ENCODE measurements around the gene ACOXL.

Gene ACOXL

DNA sequence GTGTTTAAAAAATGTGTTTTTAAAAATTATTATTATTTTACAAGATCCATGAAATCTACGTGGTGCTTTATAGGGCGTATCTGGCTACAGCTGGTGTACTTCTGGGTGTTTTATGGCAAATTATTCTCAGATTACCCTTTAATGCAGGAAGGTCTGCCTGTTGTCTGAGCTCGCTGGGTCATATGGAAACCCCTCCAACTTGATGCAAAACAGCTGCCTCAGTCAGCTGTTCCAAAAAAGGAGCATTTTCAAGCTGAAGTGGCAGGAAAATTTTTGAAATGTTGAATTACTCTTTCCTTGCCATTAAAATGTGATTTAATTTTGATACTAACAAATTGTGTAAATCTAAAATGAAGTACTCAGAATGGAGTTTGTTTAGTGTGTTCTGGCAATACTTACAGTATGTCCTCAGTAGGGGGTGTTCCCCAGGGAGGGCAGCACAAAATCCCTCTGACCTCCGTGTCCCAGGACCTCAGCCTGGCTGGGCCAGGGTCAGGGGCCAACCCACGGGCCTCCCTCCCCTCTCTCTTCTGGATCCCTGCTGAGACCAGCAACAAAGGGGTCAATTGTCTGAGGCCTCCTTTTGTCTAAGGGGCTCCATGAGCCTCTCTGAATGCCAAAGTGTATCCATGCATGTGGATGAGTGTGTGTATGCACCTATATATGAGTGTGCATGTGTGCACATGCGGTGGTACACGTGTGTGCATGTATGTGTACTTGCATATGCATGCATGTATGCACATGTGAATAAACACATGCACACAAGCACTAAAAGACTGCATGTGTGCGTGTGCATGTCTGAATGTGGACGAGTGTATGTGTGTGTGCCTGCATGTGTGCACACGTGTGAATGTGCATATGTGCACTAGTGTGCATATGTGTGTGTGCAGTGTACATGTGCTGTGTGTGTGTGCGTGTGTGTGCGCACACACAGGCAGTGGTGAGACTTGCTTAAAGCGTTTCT is 105.4 kb downstream of the ACOXL start:
- TF ChIP-seq CTCF (IDR thresholded peaks at IDR 0.05; ENCODE audit: insufficient read depth, missing control alignments): no peak
- DNase-seq (ENCODE audit: insufficient read length, low spot score) (no peak), FAIRE-seq (no peak)

DNA sequence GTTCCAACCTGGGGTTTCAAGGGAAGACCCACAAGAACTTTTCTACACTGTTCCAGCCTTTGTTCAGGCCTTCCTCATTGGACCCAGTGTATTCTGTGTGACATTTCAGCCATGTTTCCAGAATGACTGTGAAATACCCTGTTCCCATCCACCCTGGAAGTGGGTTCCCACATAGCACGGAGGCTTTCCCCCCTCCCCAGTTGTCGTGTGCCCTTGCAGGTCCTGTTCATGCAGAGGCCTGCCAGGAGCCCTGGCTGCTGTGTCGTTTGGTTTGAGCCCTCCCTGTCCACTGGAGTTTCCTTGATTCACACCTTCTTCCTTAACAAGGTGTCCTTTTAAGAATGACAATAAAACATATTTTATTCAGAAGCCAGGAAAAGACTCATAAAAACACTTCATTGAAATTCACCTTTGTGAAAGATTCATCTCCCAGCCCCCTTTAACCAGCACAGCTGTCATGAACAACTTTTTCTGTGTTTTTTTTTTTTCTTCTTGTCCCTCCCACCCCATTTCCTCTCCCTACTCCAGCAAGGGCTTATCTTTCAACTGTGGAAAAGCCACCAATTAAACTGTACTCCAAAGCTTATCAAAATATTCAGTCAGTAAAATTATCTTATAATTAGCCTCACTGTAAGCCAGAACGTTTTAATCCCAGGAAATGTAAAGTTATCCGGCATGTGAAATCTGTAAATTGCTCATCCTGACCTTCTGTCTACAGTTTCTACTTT is 106.4 kb downstream of the ACOXL start:
- TF ChIP-seq CTCF (IDR thresholded peaks at IDR 0.05; ENCODE audit: insufficient read depth, missing control alignments): no peak
- FAIRE-seq (no peak), DNase-seq (ENCODE audit: insufficient read length, low spot score) (no peak)

DNA sequence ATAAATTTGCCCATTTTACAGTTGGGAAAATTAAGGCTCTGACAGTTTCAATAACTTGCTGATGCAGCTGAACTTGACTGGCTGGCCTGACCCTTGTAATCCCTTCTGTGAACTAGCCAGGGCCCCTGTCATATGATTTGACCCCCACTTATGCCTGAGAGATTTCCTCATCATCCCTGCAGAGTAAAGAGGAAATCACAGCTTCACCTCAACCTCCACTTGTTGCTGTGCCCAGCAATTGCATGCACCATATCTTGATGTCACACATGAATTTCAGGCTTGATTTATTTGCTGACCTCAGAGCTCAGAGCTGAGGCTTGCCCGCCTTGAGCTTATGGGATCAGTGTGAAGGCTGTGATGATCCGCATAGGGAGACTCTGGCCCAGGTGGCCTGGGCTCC is 108.1 kb downstream of the ACOXL start:
- TF ChIP-seq CTCF (IDR thresholded peaks at IDR 0.05; ENCODE audit: insufficient read depth, missing control alignments): no peak
- DNase-seq (ENCODE audit: insufficient read length, low spot score) (no peak), FAIRE-seq (no peak)

- FAIRE-seq (no peak), DNase-seq (ENCODE audit: insufficient read length, low spot score) (no peak)
- no peak for TF ChIP-seq CTCF (IDR thresholded peaks at IDR 0.05; ENCODE audit: insufficient read depth, missing control alignments)
Observed at GRCh38 chr2:110842048-110842447, 109.7 kb downstream of the ACOXL start.

DNA sequence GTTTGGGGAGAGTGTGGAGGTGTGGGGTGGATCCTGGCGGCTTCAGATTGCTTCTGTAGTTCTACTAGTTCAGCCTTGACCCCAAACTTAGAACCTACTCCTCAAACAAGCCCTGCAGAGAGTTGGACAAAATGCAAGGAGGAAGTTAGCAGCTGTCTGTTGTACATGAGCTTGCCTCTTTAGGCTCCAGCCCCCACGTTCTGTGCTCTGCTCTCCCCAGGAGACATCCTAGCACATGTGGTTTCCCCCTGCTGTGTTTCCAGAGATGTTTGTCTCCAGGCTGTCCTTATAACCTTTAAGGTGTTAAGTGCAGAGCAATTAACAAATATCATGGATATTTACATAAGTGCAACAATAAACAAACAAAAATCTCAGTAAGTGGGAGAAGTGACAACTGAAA is 111.1 kb downstream of the ACOXL start:
- DNase-seq (ENCODE audit: insufficient read length, low spot score) (no peak), FAIRE-seq (no peak)
- TF ChIP-seq CTCF (IDR thresholded peaks at IDR 0.05; ENCODE audit: insufficient read depth, missing control alignments): no peak

GRCh38 chr2:110843959-110844510 is 111.7 kb downstream of the ACOXL start:
- FAIRE-seq (no peak), DNase-seq (ENCODE audit: insufficient read length, low spot score) (no peak)
- TF ChIP-seq CTCF (IDR thresholded peaks at IDR 0.05; ENCODE audit: insufficient read depth, missing control alignments): no peak
